HG03575 (cell line): ENCODE results near the gene MAPKAPK2.
"Not testable (repeated sequence)": the region's sequence is repeated elsewhere in the genome, so short reads cannot be mapped to it uniquely, and the experiment has no call there.

Experiments
- ATAC-seq: cut with Tn5 transposase; IDR thresholded peaks from one replicate; pipeline ENCODE4 v1.9.1; 2021; ENCODE audit not compliant: unreplicated experiment, insufficient number of reproducible peaks, low FRiP score; ENCODE audit errors: extremely low read depth

MAPKAPK2 gene

DNA sequence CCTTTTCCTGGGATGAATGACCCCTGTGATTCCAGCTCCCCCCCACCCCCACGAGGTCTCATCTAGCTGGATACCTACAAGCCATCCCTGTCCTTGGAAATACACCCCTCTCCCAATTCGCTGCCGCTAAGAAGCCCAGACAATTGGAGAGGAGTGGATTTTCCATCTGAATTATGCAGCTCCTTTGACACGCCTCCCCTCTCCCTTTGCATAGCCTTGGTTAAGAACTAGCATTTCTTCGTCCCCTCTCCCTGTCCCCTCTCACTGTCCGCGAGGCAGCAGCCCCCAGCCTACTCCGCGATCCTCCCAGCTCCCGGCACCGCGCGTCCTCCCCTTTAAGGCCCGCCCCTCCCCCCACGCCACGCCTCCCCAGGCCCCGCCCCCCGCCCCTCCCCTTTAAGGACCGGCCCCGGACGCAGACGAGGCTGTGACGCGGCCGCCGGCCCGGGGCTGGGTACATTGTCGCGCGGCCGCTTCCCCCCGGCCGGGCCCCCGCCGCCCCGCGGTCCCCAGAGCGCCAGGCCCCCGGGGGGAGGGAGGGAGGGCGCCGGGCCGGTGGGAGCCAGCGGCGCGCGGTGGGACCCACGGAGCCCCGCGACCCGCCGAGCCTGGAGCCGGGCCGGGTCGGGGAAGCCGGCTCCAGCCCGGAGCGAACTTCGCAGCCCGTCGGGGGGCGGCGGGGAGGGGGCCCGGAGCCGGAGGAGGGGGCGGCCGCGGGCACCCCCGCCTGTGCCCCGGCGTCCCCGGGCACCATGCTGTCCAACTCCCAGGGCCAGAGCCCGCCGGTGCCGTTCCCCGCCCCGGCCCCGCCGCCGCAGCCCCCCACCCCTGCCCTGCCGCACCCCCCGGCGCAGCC, at the start of gene MAPKAPK2:
Gene MAPKAPK2, plus strand, starts transcription at position 428 of the 856 bp plus-strand sequence. Its CDS starts 325 bp downstream, at position 753.
- ATAC-seq, result no peak

DNA sequence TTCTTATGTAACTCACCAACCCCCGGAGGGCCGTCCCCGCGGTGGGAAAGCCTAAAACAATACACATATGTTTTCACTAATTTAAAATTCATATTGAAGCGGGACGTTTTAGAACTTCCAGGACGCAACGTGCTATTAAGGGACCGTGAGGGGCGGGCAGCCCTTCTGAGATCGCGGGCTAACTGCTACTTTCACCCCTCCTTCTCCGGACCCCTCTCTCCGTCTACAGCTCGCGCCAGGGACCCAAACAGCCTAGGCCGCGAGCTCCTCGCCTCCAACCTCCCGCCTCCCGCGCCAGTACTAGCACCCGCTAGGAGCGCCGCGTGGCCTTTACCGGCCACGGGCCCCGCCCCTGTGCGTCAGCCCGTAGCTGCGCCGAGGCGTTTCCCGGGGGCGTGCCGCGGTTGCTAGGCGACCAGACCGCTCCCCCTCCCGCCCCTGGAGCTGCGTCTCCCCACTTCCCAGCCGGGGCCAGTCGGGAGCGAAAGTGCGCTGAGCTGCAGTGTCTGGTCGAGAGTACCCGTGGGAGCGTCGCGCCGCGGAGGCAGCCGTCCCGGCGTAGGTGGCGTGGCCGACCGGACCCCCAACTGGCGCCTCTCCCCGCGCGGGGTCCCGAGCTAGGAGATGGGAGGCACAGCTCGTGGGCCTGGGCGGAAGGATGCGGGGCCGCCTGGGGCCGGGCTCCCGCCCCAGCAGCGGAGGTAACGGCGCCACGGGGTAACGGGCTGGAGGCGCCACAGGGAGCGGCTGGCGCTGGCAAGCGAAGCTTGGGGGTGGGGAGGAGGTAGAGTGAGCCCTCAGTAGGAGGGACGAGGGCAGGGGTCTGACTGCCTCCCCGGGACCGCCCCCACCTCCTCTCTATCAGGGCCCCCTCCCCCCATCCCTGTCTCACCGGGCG, 49.4 kb upstream of the MAPKAPK2 start, which contains the start of gene DYRK3:
Gene DYRK3, plus strand, starts transcription at position 457 of the 898 bp plus-strand sequence. Its CDS starts 168 bp downstream, at position 625.
- ATAC-seq, result no peak

DNA sequence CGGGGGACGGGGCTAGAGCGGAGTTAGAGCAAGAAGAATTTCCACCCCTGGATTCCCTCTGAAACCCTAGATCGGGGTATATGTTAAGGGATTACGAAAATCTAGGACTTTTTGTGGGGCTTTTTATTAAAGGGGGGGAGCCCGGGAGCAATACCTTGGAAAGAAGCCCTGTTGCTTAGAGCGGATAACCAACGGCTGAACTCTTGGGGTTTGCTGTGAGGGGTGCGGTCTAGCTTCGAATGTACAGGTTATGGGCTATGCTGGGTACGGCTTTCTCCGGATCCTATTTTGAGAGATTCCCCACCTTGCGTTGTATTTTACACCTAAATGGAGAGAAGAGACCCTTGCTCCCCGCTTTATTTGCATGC, 48.7 kb upstream of the MAPKAPK2 start:
- ATAC-seq, result no peak

DNA sequence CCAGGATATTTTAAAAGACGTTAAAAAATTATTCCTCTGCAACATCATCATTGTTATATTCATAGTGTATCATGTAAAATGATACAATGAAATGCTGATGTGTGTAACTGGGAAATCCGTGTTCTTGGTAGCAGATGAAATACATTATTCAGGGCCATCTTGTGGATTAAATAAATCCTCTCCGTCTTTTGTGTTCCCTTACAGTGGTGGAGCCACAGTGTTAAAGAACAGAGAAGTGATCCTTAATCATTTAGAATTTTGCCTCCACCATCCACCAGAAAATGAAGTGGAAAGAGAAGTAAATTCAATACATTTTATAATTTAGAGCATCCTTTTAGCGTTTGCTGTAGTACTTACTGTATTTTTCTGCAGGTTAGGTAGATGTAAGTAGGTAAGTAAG, 48.0 kb upstream of the MAPKAPK2 start:
- ATAC-seq, result no peak

DNA sequence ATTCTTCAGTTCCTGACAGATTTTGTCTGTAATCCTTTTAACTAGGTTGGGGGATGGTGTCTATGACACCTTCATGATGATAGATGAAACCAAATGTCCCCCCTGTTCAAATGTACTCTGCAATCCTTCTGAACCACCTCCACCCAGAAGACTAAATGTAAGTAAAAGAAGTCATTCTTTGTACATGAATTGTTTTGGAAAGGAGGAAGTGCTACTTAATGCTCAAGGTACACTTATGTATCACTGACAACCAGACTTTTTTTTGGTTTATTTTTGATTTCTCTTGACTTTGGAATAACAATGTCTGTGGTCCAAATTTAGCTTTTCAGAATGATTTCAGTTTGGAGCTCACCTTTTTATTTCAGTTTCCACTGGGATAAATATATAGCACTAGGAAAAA, 47.1 kb upstream of the MAPKAPK2 start:
- no peak for ATAC-seq

DNA sequence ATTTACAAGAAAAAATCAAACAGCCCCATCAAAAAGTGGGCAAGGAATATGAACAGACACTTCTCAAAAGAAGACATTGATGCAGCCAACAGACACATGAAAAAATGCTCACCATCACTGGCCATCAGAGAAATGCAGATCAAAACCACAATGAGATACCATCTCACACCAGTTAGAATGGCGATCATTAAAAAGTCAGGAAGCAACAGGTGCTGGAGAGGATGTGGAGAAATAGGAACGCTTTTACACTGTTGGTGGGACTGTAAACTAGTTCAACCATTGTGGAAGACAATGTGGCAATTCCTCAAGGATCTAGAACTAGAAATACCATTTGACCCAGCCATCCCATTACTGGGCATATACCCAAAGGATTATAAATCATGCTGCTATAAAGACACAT, 42.6 kb upstream of the MAPKAPK2 start:
- not testable (repeated sequence) for ATAC-seq

DNA sequence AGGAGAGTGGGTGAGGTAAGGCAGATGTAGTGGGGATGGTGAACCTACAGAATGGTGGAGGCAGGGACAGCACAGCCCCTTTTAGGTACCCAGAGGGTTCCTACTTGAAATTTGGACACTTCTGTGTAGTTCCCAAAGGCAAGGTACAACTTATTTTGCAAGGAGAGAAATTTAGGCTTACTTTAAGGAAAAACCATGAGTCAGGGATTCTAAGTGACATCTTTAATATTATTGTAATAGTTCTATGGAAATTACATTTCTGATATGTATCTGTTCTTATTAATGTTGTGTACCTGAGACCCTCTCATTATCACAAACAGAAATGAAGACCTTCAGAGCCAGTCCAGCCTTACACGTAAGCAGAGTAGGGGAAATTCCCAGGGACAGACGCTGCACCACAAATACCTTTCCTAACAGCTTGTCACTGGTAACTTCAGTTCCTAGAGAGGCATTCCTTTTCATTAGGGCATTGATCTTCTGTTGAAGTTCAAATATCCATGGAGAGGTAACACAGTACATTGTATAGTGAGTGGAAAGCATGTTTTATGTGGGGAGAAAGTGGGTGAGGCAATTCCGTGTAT, 41.5 kb upstream of the MAPKAPK2 start:
- ATAC-seq, result no peak

DNA sequence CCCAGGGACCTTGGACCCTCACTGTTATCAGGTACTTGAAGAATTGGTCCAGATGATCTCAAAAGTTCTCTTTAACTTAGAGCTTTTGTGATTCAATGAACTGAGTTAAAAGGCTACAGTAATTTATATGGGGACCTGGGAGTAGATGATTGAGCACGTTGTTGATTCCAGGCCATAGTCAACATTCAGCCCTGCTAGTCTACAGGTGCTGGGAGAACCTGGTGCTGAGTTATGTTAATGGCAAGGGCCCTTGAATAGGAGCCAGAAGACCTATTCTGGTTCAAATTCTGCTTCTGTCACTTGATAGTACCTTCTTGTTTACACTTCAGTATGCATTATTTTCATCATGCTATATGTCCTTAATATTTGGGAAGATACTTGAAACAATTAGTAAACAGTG, 38.2 kb upstream of the MAPKAPK2 start:
- no peak for ATAC-seq

DNA sequence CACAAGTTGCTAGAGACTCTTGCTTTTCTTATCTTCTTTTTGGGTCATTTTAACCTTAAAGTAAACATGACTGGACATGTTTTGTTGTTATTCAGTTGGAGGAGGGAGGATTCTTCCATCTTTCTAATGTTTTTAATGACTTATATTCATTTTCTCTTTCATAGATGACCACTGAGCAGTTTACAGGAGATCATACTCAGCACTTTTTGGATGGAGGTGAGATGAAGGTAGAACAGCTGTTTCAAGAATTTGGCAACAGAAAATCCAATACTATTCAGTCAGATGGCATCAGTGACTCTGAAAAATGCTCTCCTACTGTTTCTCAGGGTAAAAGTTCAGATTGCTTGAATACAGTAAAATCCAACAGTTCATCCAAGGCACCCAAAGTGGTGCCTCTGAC, 37.5 kb upstream of the MAPKAPK2 start:
- no peak for ATAC-seq

DNA sequence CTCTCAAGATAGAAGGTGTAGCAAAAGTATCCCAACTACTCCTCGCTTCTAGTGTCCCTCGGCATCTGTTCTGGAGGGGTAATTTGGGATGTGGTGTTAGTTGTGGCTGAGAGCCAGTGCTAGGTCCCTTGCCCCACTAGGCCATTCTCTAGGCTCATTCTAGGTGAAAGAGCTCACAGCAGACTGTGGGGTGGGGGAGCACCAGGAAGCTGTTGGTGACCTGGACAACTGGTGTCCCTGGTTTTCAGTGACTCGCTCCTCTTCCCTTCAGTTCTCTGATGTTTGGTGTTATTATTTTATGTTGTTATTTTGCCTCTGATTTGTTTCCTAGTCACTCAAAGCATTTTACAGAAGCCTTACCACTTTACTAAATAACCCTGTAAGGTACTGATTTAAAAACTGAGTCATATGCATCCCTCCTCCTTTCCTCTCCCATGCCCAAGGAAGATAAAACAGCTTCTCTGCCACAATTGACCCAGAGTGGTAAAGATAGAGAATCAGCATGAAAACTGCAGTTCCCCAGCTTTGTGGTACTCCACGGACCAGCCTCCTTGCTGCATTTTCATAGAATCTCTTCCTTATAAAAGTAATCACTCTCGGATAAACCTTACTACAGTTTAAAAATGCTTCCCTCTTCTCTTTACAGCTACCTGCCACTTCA, 35.3 kb upstream of the MAPKAPK2 start:
- no peak for ATAC-seq

DNA sequence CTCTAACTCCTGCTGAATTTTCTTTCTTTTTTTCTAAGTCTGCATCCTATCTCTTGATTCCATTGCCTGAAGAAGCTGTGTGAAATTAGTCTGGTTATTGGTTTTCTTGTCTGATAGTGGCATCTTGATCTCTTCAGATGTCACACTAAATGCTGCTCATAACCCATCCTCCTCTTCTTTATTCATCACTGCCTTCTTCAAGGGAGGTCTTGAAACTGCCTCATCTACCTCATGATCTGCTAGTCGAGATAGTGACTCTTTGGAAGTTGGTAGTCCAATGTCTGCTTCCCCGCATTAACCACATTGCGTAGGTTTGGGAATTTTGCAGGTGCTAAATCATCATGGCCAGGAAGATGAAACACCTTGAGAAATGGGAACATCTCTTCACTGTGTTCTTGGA, 33.7 kb upstream of the MAPKAPK2 start:
- no peak for ATAC-seq

DNA sequence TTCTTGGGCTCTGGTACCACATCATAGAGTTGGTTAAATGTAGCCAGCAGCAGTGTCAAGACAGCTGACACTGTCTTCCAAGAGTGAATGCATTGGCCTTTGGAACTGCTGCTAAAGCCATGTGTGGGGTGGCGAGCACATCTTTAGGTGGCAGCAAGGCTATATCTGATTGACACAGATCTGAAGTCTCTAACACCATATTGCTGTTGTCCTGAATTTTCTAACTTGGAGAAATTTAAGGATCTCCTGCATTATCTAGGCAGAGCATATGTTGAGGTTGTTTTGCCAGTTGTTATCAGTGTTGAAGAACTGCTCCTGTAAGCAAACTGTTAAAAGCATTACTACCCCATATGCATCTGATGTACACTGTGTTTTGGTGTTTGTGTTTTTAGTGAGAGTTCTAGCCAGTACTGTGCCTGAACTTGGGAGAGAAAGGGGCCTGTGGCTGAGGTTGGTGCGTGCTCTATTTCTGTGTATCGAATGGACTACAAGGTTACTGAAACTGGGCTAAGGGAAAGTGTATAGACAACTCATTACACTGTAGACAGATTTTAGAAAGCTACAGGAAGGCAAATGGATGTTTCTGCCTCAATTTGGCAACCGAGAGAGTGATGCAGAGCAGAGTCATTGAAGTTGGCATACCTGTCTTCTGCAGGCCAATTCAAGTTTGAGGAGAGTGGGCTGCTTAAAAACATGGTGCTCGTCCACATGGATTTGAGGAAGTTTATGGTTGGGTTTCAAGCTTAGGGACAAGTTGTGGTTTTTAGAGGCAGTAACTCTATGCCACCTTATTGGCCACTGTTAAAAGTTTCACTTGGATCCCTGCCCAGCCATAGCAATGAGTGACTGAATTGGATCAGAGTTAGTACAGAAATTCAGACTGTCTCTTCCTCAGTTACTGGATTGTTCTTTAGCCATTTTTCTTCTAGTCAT, 32.5 kb upstream of the MAPKAPK2 start:
- no peak for ATAC-seq

DNA sequence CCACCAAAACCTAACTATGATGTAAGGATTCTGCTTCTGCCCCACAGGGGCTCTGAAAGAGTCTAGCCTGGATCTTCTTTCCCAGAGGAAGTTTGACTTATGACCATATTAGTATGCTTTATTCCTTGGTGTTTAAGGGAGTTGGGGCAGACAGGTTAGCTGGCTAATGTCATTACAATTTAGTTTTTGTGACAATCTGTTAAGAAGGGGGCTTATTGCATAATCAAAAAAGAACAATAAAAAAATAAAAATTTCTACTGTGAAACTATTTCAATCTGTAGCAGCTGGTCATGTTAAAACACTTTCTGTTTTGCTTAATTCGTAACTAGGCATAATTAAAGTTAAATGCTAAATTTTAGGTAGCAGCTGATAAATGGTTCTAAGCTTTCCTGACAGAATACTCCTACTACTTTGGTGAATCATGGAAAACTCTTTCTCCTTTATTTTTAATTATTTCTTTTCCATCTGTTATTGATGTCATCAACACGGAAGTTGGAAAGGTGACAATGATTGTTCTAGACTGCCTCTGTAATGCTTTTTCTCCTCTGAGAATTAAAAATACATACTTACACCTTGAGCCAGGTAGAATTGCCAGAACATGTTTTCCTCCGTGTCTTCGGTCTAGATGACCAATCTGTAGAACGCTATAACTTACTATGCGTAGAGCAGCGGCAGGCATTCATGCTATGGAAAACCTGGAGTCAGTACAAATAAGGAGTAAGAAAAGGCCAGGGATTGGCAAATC, 30.8 kb upstream of the MAPKAPK2 start:
- no peak for ATAC-seq

DNA sequence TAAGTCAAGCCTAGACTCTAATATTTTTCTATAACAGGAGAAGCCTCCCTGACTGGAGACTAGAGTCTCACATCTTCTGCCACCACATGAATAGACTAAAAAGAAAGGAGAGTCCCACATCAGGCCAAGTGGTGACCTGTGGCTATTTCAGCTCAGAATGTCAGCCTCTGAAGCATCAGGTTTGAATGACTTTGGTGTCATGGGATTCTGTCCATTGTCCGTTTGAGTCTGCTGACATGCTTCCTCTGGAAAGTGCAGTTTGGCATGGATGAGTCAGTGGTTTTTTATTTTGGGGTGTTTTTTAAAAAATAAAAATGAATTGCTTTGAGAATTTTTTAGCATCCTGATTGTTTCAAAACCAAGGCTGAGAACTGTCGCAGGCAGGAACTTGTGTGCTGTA, 29.9 kb upstream of the MAPKAPK2 start:
- no peak for ATAC-seq

DNA sequence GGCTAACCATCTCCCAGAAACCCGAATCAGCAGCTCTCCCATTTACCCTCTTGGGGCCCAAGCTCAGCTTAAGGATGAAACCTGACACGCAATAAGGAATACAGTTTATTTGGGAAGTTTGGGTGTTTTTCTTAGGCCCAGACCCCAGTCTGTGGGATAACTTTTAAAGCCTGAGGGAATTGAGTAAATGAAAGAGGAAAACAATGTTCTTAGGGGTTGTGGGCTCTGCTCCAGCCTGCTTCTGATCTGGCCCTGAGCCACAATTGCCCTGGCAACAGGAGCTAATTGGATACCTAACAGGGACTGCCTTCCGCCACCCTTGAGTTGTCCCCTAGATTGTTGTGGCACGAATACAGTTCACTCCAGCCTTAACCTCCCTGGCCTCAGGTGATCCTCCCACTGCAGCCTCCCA, 29.2 kb upstream of the MAPKAPK2 start:
- ATAC-seq, result no peak

DNA sequence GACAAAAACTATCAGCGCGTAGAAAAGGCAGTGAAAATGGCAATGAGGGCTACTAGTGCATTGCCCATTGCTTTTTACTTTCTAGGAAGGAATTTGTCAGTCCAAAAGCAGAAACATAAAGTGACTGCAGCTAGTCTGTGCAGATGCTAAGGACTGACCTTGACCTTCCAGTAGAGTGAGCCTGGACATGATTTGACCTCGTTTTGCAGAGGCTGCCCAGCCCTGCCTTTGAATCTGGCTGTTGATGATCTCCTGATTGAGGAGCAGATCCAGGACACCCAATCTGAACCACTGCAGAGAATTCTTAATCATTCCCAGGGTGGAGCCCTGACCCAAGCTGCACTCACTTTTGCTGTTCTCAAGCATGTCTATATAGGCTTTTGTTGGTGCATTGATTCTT, 27.8 kb upstream of the MAPKAPK2 start:
- ATAC-seq, result no peak

DNA sequence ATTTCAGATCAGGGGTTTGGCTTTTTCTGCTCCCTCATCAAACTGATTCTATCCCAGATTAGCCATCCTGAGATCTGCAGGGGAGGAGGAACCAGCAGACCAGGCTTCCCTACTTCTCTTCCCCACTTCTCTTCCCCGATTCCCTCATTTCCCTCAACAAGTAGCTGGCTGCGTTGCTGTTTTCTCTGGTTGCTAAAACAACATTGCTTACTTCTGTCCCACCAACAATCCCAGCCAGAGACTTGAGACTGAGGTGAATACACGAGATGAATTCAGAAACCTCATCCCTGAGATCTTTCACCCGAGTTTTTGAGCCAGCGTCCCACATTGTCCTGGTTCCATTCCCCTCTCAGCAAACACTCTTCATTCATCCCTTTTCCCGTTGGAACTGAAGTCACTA, 27.0 kb upstream of the MAPKAPK2 start:
- no peak for ATAC-seq
